GM19023 (cell line): ENCODE measurements around the gene ARMH4.

Experiments
- ATAC-seq: cut with Tn5 transposase; IDR thresholded peaks from one replicate; pipeline ENCODE4 v1.9.1; 2021; ENCODE audit warnings: mild to moderate bottlenecking, moderate library complexity; ENCODE audit not compliant: unreplicated experiment

ARMH4 gene

DNA sequence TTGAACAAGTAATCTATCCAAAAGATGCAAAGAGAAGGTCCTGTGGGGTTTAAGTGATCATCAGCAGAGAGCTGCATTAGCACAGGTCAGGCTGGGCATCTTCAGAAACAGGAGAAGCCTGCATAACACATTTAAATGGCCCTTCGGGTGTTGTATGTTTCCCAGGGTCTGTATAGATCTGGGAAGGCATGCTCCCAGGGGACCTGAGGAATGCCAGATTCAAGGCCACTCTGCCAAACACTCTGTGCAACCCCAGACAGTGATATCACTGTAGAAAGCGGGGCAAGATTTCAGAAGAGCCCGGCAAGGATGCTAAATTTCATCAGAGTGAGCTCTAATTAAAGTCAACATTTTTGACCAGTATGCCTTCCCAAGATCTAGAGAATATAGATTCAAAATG, 92.9 kb downstream of the ARMH4 start:
- no peak for ATAC-seq

DNA sequence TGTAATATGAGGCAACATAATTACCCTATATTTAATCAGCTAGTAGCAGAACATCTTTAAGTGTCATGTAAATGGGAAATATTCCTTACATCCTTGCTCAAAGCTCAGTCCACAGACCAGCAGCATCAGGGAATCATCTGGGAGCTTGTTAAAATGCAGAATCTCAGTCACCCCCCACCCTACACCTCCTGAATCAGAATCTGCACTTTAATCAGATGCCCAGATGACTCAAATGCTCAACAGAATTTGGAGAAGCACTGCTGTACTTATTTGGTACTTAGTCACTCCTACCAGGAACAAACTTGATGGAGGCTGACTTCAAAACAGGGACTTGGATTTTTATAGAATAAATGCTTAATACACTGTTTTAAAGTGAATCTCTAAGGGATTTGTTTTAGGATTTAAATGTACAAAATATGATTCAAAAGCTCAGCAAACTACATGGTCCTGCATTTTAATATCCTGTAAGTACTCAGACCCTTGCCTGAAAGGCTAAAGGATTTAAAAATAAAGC, 96.5 kb downstream of the ARMH4 start:
- no peak for ATAC-seq

DNA sequence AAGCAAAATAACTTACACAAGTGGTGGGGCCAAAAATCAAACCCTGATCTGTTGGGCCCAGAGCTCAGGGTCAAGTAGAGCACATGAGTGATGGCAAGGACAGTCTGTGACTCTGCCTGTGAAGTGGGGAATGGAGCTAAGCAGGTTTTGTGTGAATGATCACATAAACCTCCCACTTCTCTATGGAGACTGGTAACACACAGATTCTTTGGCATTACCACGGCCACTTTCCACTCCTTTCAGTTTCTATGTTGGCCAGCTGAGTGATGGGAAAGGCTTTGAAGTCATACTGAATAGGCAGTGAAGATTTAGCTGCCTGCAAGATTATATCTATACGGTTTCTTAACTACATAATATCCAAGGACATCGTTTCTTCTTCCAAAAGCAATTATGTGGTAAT, 97.9 kb downstream of the ARMH4 start:
- ATAC-seq: no peak

DNA sequence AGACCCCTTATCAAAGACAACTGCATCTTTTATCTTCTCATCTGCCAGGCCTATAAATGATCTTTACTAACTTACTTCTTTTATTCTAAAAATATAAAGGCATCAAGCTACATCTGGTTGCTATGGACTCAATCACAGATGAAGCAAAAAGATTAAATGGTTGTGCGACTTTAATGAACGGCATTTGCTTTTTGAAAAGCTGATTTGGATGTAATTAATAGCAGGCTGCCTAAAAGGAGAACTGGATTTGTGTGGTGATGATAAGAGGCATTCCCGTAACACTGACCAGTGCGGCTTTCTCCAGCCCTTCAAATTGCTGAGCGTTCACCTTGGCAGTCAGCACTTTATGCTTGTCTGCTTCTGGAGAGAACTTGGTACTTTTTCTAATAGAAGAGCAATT, 103.8 kb downstream of the ARMH4 start:
- ATAC-seq: no peak

DNA sequence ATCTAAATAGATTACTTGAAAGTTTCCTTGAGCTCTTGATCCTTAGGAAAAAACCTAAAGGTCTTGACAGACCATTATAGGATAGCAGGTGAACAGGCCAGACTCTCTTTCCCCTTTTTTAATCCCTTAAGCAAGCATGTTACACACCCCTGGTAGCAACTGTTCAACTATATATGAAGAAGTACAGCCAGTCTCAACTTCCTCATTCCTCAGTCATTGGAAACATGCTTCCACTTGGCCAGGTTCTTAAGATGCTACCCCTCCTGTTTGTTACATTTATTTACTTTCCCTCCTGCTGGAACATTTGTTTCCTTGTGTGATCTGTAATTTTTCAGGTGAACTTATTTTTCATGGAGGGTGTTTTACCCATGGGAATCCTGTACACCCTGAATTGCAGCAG, 124.1 kb downstream of the ARMH4 start:
- ATAC-seq: no peak

DNA sequence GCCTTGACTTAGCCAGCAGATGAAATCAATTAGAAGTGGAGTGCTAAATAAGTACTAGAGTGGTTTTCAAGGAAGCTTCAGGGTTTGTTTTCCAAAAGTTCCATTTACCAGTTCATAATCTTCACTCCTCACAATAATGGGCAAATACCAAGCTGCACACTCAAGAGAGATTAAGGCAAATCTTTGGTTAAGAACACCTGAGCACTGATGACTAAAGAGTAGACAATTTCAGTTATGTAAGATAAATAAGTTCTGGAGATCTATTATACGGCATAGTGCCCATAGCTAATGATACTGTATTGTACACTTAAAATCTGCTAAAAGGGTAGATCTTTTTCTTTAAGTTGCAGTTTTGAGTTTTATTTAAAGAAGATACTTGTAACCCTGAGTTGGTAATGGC, 125.0 kb downstream of the ARMH4 start:
- no peak for ATAC-seq

DNA sequence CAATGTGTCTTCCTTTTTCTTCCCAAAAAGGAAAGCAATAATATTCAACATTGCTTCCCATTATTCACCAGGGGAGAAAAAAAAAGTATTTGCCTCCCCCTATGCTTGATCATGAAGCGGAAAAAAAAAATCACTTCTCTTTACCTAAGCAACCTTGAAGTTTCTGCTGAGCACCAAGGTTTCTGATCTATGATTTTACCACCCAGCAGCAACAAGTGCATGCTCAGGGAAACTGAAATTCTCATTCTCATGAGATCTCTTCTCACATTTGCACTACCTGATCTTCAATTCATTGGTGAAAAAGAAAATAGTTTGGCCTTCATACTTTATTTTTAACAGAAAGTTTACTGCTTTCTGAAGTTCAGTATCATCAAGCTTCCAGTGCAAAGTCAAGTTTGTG, 125.8 kb downstream of the ARMH4 start:
- no peak for ATAC-seq

DNA sequence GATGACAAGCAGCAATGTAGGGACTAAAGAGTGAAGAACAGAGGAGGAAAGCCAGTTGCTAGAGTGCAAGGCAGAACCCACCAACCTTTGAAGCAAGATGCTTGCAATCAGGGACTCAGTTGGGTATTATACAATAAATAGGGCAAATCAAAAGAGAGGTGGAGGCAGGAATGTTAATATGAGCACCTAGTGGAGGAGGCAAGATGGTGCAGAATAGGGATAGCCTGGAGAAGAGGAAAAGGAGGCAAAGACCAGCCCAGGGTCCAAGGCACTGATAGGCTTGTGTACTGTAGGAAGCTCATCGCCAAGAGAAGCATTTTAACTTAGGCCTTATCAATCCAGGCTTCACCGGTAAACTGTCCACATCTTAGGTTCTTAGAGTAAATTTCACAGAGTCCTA, 137.2 kb downstream of the ARMH4 start:
- ATAC-seq: no peak

DNA sequence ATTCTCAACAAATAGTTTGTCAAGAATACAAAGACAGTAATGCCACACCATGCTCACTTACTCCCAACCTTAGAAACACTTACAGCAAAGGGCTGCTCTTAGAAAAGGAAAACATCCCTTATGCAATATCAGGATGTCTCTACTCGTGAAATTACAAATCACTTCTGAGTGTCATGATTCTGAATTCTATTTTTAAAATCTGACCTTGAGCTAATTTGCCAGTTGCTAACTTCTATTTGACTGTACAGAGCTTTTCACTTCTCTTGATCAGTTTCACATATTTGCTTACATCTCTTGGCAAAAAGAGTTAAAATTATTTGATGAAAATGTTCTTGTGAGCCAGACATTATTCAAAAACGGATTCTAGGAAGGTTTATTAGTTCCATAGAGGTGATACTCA, 149.4 kb downstream of the ARMH4 start:
- ATAC-seq: no peak

DNA sequence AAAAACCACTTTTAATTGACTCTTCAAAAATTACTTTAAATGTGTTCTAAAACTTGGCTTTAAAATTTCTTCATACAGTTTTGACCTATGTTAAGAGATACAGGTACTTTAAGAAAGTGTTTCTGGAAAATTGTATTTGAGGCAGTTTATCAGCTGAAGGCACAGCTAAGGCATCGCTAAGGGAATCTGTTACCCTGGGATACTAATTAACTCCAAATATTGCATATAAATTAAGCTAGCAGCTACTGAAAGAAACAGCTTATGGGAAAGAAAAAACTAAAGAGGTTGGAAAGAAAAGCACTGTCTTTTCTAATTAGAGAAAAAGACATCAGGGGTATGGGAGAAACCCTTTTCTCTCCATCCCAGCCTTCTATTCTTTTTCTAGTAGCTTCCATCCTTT, 152.0 kb downstream of the ARMH4 start:
- no peak for ATAC-seq

DNA sequence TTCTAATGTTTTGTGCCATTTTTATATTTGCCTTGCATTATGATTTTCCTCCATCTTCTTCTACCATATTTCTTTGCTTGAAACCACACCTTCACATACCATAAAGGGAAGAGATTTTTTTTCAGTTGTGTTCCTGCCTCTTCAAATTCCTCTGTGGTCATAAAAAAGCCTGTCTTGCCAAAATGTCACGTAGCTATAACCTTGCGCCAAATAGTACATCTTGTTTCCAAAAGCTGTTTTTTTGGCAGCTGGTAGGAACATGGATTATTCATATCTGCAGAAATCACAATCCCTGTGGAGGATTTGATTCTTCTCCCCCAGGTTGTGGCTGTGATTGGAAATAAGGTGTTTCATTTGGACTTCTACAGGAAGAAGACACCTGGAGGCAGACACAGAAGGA, 152.5 kb downstream of the ARMH4 start:
- no peak for ATAC-seq

DNA sequence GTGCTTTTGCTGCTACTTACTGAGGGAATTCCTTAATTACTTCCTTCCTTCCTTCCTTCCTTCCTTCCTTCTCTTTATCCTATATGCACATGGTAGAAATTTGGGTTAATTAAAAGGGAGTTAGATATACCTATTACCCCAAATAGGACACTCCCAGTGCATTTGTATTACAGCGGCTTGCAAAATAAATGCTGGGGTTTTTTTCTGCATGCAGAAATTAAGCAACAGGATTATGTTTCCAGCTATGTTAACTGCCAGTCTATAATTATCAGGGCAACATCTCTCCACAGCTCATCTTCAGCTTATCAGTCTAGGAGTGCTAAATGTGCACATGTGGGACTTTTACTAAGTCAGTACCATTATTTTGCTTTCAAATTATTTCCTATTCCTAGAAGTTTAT, 153.2 kb downstream of the ARMH4 start:
- ATAC-seq: no peak

DNA sequence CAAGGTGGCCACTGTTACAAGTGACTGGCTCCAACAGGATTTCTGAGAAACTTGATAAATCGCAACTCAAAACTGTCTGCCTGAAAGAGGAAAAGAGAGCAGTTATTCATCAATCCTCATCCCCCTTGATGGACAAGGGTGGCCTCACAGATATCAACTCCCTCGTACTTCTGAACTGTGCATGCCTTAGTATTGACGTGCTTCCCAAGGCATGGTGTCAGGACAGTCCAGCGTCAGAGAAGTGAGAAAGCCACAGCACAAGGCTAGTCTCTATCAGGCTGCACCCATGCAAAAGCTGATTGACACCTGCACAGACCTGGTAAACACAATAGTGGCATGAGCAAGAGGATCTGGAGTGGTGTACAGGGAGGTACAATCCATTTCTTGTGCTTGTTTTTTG, 160.7 kb downstream of the ARMH4 start:
- no peak for ATAC-seq

DNA sequence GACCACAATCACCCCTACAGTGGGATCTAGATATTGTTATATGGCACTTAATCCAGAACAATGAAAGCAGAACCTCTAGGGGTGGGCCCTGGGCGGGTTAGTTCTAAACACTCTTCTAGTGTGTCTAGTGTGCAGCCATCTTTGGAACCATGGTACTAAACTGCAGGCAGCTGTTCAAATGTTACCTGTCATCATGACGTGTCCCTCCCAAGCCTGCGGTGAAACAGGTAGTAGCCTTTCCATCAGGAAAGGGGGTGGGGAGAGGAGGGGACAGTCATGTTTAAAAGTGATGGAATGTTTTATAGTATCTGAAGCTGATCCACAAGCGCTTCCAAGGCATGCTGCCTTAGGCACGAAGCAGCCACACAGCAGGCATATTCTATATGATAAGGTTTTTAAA, 163.6 kb downstream of the ARMH4 start:
- ATAC-seq: no peak

DNA sequence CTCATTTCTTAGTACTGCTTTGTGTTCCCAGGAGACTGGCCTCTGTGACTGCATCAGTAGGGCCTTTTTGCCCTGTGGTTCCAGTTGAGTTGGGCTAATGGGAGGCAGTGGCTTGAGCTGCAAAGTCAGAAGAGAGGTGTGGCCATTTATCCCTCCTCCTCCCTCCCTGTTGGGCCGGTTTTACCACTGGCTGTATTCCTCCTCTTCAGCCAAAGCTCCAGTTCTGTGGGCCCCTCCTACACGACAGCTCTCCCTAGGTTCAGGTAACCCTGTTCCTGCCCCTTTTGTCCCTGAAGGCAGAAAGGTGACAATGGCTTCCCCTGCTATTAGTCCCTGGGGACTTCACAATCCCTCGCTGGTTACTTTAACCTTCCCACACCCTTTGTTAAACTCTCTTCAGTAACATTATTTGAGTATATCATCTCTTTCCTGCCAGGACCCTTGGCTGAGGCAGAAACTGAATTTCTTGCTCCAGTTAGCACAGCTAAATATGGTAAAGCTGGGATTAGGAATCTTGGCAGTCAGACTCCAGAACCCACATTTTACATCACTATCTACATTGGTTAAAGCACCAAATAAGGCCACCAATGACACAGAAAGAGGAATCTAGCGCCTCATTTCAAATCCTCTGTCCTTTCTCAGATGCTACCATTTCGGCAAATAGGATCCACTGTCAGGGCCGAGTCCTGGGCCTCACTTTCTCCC, 164.3 kb downstream of the ARMH4 start:
- ATAC-seq: no peak

DNA sequence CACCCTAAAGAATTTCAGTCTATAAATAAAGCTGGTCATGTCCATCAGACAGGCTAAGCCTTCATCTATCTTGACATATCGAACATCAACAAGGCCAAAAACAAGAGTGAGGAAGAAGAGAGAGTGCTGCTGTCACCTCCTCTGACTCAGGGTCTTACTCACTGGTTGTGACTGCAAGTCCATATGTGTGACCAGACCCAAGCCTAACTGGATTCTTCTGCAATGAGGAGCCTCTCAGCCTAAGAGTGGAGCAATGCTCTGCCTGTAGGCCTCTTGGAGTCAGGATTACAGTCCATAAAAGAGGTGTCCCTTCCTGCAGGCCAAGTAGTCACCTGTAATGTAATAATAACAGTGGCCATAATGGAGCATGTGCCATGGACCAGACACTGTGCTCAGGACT, 165.0 kb downstream of the ARMH4 start:
- no peak for ATAC-seq

DNA sequence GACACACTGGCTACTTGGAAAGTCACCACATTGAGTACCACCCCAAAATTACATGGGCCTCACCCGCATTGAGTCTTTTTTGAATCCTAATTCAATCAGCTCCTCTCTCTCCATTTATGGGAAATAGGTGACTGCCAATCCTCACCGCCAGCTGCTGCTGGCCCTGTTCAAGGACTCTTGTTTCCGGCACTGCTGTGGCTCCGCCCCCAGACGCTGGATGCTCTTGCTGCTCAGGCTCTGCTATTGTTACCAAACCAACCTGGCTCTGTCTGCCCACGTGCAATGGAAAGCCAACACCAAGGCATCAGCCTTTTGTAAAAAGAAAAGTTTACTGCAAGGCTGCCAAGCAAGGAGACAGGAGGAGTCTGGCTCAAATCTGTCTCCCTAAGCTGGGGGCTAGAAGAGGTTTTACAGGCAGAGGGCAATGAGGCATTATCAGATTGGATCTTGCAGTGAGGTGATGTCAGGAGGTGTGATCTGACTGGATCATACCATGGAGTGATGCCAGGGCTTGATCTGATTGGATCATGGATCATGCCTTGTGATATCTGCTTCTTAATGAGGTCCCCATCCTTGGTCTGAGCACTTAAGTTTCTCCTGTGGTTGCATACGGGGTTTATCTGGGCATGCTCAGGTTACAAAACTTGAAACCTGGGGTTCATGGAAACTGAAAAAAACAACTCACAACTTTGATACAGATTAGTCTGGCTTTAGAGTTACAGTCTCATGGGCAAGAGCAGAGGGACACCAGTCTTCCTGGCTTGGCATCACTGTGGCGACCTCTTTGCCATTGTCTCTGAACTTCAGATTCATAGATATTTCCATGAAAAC, 169.0 kb downstream of the ARMH4 start:
- ATAC-seq: no peak

DNA sequence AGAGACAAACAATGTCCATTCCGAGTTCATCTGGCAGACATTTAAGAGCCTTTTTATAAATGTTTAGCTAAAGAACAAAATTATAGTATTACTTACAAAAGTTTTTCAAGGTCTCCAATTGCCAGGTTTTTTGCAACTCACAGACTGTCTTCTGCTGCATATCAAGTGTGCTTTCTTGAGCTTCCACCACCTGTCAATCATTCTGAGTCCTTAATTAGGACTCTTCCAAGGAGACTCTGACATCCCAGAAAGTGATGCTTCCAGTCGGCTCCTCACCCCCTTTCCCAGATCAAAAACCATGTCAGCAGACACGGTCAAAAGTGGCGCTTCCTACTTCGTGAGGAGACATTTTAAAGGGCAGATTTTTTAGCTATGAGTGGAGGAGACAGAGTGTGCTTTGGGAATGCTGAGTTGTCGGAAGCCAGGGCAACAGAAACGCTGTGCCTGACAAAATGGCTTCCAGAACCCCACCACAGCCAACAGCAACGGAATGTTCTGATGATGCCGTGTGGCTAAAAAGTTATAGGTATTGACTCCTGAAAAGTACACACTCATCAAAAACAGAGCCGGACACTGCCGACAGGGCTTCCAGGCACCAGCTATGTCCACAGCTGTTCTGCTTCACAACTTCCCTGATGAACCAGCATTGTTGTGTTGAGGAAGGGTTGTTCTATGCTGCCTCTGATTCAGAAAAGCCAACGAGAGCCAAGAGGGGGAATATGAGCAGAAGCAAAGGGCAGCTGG, 170.0 kb downstream of the ARMH4 start:
- no peak for ATAC-seq

DNA sequence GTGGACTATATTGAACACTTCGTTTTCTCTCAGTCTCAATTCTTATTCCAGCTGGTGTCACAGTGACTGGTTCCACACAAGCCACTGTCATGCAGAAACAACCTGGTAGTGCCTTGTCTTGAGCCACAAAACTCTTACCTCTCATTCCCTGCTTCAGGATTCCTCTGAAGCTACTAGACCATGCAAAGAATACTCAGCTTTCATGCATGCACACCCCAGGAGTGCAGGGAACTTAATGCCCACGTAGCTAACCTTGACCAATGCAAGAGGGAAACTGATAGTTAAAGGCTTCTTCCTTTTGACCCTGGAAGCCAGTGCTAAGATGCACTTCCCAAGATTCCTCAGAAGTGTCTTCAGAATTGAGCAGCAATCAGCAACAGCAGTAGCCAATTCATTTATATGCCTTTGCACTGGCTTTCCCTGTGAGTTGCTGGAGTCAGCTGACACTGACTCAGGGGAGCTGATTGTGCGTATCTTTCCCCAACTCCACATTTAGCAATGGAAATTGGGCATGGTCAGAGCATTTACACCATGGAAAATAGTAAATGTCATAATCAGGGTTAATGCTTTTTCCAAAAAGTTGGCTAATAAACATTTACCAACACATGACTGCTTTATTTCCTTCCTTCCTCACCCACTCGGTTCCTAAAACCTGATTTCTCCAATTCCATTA, 172.5 kb downstream of the ARMH4 start:
- ATAC-seq: no peak

DNA sequence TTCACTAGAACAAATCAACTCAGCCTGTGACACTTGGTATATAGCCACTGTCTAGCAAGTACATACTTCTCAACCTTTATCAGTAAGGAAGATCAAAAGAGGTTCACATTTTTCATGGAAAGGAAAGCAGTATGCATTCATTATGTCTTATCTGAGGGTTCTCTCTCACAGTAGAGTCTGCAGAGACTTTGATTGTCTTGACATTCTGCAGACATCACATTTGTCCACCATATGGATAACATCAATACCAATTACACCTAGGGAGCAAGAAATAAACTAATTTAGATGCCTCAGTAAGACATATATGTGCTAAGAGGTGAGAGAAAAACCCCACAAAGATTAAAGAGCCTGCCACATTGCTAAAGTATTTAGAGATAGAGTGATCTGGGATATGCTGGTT, 175.3 kb downstream of the ARMH4 start:
- ATAC-seq: no peak

DNA sequence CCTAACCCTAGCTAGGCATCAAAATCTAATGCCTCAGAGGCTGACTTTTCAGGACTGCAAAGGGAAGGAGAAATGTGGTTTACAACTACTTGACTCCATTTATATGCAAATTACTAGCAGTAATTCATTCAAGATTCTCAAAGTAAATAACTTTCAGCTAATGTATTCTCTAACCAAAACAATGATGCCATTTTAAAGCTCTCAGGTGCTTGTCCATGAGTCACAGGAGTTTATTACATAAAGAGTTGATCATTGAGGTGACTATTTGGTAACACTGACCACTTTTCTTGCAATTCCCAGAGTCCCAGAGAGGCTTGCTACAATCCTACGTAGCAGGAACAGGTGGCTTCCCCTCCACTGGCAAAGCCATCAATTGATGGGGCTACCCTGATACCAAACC, 177.1 kb downstream of the ARMH4 start:
- ATAC-seq: no peak
